ENCODE data around the gene NHERF2.

- TF ChIP-seq, protein P1, sequence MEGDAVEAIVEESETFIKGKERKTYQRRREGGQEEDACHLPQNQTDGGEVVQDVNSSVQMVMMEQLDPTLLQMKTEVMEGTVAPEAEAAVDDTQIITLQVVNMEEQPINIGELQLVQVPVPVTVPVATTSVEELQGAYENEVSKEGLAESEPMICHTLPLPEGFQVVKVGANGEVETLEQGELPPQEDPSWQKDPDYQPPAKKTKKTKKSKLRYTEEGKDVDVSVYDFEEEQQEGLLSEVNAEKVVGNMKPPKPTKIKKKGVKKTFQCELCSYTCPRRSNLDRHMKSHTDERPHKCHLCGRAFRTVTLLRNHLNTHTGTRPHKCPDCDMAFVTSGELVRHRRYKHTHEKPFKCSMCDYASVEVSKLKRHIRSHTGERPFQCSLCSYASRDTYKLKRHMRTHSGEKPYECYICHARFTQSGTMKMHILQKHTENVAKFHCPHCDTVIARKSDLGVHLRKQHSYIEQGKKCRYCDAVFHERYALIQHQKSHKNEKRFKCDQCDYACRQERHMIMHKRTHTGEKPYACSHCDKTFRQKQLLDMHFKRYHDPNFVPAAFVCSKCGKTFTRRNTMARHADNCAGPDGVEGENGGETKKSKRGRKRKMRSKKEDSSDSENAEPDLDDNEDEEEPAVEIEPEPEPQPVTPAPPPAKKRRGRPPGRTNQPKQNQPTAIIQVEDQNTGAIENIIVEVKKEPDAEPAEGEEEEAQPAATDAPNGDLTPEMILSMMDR (conservative IDR thresholded peaks at IDR 0.05; ENCODE audit: low read length), result no peak
- TF ChIP-seq EZH2phosphoT487 (IDR thresholded peaks at IDR 0.05; ENCODE audit: borderline replicate concordance), result no peak
These were observed 44.1 kb downstream of the NHERF2 start for GRCh38 chr16:2070576-2071453.

All from Loucy (cell line).